Lower leg skin (tissue), 4 donors: ENCODE data around the gene PPP2R2B. TPM values are rescaled to one million over a fixed set of nuclear protein-coding genes. Genes with fewer than 3 reads are reported as not detected.

Experiments used
- DNase-seq, 2 donors: peaks; one replicate each; pipeline ENCODE4 v3.0.0-alpha.2; 2019; ENCODE audit warnings: low spot score in 2 of 2
- H3K4me3 ChIP-seq: fragments of 200-600 bp; sonication (generic); 2 replicates; pipeline ENCODE4 v1.5.1; 2017; ENCODE audit warnings: mild to moderate bottlenecking, low read depth; ENCODE audit not compliant: poor library complexity, severe bottlenecking
- POLR2A ChIP-seq, 2 donors: fragments of 450-650 bp; IDR thresholded peaks; one replicate each; pipeline ENCODE4 v1.6.1; 2016 to 2017; ENCODE audit warnings: antibody characterized with exemption in 2 of 2, mild to moderate bottlenecking in 1 of 2, moderate library complexity in 1 of 2
- WGBS, 2 donors: methylation state at CpG; one replicate each; pipeline ENCODE4 v1.1.5; 2018; 5-methylcytosine and 5-hydroxymethylcytosine counted together
- intact Hi-C: fragments of 100-400 bp; cut with DNase I; formaldehyde crosslinking; loops from one replicate; pipeline ENCODE4 v1.15.0; 2023; ENCODE audit warnings: low total_unique reads
- total RNA-seq, 4 donors: library from RNA; depleted of rRNA; stranded (reverse); fragments of >200 nt; gene quantifications; one replicate each; pipeline ENCODE4 v1.1.0, GENCODE V29; 2016
- TF ChIP-seq, protein P1 (sequence below), 3 donors: fragments of 450-650 bp; IDR thresholded peaks; one replicate each; pipeline ENCODE4 v1.5.1; 2016; ENCODE audit warnings: antibody characterized with exemption in 3 of 3, mild to moderate bottlenecking in 3 of 3, moderate library complexity in 2 of 3

The PPP2R2B gene
- total RNA-seq, 4 donors from 2014 or later, result 3.7 to 8.4 (median 4.5) TPM

DNA sequence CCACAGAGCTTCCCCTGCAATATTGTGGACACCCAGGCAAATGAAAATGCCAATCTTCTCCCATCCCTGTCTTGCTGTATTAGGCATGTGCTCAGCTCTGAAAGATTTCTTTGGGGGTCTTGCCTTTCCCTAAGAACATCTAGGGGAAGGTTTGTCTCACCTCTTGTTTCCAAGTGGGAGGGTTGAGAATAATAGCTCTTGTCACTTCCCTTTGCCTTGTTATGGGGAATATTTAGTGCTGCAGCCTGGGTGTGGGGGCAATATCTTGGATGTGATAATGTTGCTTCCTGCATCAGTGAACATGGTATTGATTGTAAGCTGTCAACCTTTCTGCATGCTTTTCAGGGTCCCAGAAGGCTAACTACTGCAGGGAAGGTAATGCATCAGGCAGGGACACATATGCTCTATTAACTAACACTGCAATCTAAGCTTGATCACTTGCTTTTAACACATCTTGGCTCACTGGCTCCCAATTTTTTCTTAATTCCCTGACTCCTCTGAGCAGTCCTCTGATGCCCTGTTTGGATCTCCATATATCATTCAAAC is 296.4 kb downstream of the PPP2R2B start:
- DNase-seq, result no peak
- TF ChIP-seq, protein P1, sequence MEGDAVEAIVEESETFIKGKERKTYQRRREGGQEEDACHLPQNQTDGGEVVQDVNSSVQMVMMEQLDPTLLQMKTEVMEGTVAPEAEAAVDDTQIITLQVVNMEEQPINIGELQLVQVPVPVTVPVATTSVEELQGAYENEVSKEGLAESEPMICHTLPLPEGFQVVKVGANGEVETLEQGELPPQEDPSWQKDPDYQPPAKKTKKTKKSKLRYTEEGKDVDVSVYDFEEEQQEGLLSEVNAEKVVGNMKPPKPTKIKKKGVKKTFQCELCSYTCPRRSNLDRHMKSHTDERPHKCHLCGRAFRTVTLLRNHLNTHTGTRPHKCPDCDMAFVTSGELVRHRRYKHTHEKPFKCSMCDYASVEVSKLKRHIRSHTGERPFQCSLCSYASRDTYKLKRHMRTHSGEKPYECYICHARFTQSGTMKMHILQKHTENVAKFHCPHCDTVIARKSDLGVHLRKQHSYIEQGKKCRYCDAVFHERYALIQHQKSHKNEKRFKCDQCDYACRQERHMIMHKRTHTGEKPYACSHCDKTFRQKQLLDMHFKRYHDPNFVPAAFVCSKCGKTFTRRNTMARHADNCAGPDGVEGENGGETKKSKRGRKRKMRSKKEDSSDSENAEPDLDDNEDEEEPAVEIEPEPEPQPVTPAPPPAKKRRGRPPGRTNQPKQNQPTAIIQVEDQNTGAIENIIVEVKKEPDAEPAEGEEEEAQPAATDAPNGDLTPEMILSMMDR (IDR thresholded peaks at IDR 0.05), result no peak
- TF ChIP-seq POLR2A (IDR thresholded peaks at IDR 0.05), result no peak
- intact Hi-C loops, result no loop called here
- H3K4me3 ChIP-seq, result no peak overlapping the region

DNA sequence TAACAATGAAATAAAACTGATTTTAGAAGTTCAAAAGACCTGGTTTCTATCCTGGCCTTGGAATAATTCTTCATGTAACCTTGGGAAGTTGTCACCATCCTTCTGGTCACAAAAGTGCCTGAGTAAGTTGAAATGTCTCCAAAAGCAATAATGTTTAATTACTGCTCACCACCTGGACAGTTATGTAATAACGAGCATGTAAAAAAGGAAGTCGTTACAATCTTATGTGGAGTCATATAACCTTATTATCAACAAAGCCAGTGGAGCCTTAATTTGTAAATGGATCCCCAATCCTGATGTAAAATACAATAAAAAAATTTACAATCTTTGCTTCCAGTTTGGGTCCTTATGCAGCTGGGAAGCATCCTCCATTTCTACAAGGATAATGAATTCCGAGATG is 298.3 kb downstream of the PPP2R2B start:
- WGBS, 2 donors, result 79 to 81% methylated on average over 3 of the region's 3 CpGs
- intact Hi-C loops, result no loop called here
- TF ChIP-seq, protein P1 (IDR thresholded peaks at IDR 0.05), result no peak
- no peak for TF ChIP-seq POLR2A (IDR thresholded peaks at IDR 0.05)
- H3K4me3 ChIP-seq, result no peak overlapping the region
- DNase-seq, result no peak

DNA sequence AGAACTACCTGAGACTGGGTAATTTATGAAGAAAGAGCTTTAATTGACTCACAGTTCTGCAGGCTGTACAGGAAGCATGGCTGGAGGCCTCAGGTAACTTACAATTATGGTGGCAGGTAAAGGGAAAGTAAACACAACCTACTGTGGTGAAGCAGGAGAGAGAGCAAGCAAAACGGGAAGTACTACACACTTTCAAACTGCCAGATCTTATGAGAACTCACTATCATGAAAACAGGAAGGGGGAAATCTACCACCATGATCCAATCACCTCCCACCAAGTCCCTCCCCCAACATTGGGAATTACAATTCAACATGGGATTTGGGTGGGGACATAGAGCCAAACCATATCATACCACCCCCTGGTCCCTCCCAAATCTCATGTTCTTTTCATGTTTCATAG is 303.8 kb downstream of the PPP2R2B start:
- DNase-seq, result no peak
- no peak for TF ChIP-seq POLR2A (IDR thresholded peaks at IDR 0.05)
- TF ChIP-seq, protein P1 (IDR thresholded peaks at IDR 0.05), result no peak
- WGBS, 2 donors, result 81 to 85% methylated on average over 1 of the region's 1 CpG
- H3K4me3 ChIP-seq, result no peak overlapping the region
- intact Hi-C loops, result no loop called here

DNA sequence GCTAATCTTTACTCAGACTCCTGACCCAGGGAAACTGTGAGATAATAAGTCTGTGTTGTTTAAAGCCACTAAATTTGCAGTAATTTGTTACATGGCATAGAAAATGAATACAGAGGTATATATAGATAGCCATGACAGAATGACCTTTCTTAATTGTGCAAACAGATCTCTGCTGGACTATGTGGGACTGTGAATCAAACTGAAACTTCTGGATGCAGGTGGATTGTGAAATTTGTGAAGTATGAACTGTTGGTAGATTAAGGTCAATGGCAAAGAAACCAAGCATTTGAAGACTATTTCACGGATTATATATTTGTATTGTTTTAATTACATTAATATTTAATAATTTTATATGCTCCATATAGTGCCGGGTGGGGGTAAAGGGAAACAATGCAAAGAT is 310.4 kb downstream of the PPP2R2B start:
- no peak for DNase-seq
- TF ChIP-seq POLR2A (IDR thresholded peaks at IDR 0.05), result no peak
- TF ChIP-seq, protein P1 (IDR thresholded peaks at IDR 0.05), result no peak
- WGBS, 2 donors, result 88 to 92% methylated on average over 2 of the region's 2 CpGs
- intact Hi-C loops, result no loop called here
- H3K4me3 ChIP-seq, result no peak overlapping the region

DNA sequence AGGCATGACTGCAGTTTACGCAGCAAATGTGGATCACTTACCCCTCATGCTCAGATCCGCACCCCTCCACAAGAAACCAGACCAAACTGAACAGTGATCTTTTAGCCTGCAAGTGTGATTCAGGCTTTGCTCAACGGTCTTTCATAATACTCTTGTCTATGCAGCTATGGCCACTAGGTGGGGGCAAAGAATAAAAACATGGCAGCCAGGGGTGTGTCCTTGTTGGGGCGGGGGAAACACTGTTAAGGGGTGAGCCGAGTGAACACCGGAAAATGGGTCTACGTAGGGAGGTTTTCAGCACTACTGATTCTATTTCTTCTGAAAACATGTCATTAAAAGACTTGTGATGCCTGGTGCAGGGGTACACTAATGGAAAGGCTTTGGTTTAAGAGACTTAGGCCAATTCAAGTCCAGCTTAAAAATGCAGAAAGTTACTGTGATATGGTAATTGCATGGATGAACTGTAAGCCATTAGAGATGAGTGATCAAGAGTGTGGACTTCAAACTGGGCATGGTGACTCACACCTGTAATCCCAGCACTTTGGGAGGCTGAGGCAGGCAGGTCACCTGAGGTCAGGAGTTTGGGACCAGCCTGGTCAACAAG is 312.7 kb downstream of the PPP2R2B start:
- no peak overlapping the region for H3K4me3 ChIP-seq
- TF ChIP-seq POLR2A (IDR thresholded peaks at IDR 0.05), result no peak
- TF ChIP-seq, protein P1 (IDR thresholded peaks at IDR 0.05), result no peak
- WGBS, 2 donors, result 23 to 29% methylated on average over 7 of the region's 7 CpGs
- intact Hi-C loops, result no loop called here
- no peak for DNase-seq
